GM21576 (cell line): ENCODE data around the gene CASZ1.

Source experiments
- ATAC-seq: cut with Tn5 transposase; IDR thresholded peaks from one replicate; pipeline ENCODE4 v1.9.1; 2021; ENCODE audit warnings: mild to moderate bottlenecking, moderate library complexity; ENCODE audit not compliant: unreplicated experiment

Gene CASZ1

DNA sequence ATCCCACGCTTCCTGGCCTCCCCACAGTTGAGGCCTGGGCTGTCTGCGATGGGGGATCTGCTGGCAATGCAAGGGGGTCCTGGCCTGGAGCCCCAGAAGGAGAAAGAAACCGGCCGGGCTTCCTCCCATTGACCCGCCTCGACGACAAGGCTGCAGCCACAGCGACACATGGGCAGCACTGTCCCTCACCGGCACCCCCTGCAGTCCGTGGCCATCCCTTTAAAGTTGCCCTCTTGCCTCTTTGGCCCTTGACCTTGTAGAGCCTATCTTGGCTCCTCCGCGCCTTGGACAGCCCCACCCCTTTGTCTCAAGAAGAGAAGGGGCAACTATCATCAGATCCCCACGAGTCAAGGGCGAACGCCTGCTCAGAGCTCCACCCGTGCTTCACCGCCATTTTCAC is 106.0 kb downstream of the CASZ1 start:
- ATAC-seq, result no peak

DNA sequence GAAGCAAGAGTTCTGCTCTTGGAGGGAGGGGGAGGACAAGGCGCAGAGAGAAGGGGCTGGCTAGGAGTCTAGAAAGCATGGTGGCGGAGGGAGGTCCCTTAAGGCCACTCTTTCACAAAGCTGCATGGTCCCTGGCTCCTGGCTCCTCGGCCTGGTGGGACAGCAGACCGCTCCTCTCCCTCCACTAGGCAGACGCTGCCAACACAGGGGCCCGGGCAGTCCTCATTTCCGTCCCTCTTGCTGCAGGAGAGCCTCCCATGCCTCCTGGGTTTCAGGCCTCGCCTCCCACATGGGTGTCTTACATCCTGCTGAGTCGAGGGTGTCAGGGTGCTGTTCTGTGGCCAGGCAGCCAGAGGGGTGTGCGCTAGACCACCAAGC is 108.0 kb downstream of the CASZ1 start:
- ATAC-seq, result no peak

DNA sequence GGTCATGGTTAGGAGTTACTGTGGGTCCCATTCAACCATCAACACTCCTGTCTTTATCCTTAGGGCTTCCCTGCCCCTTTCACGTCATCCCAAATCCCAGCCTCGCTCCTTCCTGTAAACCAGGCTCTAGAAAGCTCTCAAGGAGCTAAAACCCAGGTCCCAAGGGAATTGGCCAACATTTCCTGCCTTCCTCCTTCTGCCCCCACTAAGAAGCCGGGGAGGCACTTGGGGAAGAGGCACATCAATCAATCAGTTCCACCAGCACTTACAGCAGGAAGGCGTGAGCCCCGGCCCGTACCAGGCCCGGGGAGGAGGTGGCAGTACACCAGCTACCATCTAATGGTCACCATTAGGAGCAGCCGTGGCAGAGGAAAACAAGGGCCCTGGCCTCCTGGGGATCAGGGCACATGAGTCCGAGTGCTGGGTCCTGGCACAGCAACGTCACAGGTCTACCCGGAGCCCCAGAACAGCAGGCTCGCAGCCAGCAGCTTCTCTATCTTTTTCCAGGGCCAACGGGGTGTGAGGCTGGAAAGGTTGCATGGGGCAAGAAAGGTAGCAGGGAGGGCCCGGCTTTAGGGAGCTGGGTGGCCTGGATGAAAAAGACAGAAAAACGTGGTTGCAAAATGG is 108.6 kb downstream of the CASZ1 start:
- ATAC-seq, result no peak

DNA sequence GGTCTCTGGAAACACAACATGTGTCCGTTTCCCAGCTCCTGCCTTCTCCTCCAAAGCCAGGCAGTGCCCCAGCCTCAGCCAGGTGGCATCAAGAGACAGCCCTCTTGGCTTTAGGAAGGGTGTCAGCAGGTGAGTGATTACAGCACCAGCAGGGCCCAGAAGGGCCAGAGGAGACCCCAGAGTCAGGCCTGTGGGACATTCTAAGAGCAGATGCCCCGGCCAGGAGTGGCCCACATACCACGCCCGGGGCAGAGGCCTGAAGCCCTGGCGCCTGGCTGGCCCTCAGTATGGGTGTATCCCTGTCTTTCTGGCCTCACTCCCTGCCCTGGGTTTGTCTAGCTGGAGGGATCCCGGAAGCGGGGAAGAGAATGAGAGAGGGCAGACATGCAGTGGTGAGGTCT is 109.2 kb downstream of the CASZ1 start:
- ATAC-seq, result no peak

DNA sequence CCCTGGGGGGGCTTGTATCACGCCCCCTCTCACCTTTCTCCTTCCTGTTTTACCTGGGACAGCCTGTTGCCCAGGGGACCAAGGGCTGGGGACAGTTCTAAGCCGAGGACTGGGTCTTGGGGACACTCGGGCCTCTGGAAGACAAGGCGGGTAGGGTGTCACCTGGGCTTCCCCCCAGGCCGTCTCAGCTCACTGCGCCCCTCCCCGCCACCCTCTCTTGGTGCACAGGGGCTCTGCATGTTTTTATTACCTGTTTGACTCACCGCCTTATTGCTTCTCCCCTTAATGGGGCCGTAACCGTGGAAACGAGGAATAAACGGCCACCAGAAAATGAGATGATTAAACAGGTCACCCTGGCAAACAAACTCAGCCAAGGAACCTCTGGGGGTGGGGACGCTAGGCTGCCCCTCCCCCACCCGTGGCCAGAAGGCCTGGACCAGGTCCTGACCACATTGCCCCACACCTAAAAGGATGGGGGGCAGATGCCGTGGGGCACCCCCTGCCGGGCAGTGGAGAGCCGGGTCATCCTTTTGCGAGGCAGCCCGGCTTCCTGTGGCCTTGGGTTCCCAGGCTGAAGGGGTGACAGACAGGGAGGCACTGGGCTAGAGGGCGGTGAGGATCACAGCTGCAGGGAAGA is 109.9 kb downstream of the CASZ1 start:
- ATAC-seq, result no peak

DNA sequence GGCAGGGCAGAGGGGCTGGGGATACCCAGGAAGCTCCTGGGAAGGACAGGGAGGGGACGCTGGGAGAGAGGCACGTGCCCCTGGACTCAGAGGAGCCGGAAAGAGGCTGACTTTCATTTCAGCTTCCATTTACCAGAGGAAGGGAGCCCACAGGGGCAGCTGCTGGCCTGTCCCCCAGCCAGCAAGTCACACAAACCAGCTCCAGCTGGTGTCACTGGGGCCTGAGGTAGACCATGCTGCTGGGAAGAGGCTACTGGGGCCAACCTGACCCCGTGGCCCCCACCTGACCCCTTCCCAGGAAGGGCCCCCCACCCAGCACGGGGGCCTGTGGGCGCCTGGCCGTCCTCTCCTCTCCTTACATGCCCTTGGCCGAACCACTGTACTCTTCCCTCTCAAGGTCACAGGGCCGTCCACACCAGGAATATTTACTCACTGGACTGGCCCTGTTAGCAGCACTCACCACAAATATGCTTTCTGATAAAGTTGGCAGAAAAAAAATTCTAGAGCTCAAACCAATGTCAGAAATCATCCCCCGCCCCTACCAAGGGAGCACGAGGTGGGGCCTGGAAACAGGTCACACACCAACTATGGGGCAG is 110.5 kb downstream of the CASZ1 start:
- no peak for ATAC-seq

DNA sequence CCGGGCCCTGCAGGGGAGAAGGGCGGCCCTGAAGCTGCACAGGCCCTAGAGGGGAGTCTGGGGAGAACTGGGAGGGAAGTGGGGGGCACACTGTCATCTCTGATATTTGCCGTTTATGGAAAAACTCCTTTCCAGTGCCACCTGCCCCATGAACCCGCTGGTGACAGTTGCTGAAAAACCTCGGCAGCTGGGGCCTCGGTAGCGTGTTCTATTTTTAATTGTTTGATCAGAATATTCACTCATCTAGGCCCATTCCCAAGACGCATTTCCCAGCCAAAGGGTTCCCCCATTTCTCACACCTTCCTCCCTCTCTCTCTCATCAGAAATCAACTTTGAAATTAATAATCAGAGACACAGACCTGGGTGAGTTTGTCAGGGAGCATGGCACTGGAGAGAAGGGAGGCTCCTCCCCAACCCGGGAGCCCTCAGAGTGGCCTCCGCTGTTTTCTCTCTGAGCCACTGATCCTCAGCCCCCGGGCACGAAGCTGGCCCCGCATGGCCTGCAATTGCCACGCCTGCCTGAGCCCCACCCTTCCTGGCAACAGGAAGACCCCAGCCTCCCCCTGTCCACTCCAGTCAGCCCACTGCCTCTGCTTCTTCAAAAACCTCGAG is 111.1 kb downstream of the CASZ1 start:
- no peak for ATAC-seq

DNA sequence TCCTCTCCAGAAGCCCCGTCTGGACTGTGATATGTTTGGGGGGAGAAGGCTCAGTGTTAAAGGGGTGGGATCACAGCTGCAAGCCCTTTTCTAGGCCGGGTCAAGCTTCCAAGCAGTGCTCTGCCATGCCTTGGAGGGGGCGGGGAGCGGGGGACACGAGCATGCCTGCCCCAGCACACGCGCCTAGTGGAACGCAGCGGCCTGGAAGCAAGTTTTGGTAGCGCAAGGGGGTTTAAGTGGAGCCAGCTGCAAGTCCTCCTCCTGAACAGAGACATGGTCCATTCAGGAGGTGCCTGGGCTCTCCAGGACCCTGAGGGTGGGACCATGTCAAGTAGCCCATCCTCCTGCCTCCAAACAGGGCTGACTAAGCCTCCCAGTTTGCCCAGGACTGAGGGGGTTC is 112.2 kb downstream of the CASZ1 start:
- ATAC-seq, result no peak

DNA sequence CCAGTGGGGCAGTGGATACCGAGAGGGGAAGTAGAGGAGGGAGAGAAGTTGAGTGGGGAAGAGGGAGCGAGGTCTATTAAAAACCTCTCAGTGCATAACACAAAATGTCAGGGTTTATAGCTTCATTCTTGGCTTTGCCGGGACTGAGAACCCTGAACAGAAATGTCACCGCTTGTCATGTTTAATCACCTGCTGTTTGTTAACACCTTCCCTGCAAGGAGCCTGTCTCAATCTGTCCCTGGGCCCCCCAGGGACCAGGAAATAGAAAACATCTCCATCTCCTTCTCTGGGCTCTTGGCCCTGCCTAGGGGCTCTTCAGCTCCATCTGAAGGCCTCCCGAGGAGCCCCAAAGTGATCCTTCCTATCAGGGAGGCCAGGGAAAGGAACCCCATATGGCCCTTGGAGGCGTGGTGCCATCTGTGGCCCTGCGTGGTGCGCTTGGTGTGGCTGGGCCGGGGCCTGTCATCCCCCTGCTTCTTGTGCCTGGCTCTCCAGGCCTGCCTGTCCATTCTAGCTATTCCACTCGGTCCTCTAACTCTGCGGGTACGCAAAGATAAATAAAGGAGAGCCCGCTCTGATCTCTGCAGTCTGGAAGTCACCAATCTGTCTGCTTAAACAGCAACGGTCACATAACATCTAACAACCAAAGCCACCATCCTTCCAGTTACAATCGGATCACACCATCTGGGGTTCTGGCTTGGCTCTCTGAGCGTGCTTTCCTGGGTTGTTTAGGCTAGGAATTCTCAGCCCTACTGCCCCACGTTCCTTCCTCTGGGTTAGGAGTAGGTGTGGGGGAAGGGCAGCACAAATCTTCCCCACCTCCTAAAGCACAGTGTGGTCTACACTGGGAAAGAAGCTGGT is 113.8 kb downstream of the CASZ1 start:
- ATAC-seq, result no peak

DNA sequence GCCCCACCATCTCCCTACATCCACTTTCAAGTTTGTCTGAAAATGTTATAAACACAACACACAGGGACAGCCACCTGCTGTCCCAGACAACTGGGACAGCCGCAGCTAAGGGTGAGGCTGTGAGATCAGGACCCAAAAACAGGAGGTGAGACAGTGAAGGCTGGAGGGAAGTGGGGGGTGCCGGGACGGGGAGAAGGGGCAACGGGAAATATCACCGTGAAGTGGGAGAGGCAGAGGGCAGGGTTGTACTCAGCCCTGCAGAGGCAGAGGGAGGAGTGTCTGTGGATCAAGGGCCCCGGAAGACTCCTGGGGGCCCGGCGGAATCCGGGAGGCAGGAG is 114.4 kb downstream of the CASZ1 start:
- no peak for ATAC-seq

DNA sequence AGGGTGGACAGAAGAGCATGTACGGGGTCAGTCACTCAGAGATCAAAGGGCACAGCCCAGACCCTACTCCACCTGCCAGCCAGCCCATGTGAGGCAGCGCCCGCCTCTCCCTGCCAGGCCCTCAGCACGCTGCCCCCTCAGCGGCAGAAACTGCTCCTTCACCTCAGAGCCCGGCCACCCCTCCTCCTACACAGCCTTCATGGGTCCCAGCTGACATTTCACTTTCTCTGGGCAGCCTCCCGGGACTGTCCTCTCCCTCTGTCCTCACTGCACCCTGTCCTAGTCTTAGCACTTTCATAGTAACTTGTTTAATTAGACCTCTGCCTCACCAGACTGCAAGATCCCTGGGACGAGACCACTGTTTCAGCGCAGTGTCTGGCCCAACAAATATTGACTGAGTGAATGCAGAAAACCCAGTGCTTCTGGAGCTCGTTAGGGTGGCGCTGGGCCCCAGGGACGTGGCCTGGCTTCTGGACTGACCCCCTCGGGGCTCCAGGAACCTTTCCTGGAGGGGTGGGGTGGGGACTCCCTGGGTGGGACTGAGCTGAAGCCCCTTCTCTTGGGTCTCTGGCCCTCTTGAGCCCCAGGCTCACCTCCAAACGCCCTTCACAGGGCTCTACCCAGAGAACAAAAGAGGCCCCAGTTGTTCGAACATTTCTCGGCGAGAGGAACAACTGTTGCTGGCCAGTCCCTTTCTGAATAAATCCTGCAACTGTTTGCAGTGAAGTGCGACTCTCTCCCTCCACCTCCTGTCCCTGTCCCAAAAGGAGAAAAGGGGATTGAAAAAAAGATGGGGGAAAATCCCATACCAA is 114.9 kb downstream of the CASZ1 start:
- no peak for ATAC-seq

DNA sequence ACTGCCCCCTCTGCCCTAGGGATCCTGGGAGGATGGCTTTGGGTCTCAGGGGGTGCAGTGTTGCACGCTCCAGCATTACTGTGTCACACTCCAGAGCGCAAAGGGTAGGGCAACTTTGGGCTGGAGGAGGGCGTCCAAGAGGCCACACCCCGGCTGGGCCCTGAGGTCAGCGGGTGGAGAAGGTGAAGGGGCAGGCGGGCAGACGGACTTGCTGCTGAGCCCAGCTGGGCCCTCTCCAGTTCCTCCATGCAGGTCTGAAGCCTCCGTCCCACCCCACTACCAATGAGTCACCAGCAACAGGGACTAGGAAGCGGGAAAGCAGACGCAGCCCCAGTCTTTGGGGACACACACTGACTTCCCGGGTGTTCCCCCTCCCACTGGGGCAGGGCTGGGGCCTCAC is 116.0 kb downstream of the CASZ1 start:
- no peak for ATAC-seq

DNA sequence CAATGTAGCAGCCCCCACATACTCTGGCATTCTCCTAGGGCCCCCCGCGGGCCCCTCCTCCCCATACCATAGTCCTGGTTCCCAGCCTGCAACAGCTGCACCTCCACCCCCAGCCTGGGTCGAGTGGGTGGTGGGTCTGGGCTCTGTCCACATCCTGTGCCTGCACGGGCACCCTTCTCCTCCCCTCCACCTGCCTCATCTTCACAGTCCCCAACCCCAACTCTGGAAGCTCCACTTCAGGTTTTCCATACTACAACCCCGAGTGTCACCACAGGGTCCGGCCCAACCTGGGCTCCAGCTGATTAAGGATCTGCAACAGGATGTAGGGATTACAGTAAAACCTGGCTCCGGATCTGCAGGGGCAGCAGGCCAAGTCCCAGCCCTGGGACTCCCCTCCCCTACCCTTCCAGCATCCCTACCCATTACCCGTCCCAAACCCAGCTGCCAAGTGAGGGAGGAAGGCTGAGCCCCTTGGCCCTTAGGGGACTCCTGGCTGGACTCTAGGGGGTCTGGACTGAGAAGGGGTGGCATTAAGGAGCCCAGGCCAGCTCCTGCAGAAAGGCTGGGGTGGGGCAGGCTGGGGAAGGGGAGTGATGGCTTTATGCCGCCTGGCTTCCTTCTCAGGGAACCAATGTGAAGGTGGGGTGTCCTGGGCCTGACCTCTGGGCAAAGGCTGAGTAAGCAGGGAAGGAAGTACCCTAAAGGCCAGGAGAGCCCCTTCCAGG is 116.8 kb downstream of the CASZ1 start:
- ATAC-seq, result no peak

DNA sequence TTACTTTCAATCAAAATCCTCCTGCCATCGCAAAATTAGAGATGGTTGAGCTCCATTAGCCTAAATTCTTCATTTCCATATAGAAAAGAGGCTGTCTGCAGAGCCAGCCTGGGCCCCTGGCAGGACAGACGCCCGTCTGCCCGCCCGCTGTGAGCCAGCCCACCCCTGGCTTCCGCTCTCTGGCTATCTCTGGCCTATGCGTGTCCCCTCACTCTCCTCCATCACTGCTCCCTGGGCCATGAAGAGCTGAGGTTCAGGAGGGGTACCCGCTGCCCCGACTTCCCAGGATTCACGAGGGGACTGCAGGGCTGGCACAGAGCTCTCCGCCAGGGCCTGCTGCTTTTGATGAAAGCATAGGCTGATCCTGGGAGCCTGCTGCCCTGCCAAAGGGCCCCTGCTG is 117.6 kb downstream of the CASZ1 start:
- ATAC-seq, result no peak

DNA sequence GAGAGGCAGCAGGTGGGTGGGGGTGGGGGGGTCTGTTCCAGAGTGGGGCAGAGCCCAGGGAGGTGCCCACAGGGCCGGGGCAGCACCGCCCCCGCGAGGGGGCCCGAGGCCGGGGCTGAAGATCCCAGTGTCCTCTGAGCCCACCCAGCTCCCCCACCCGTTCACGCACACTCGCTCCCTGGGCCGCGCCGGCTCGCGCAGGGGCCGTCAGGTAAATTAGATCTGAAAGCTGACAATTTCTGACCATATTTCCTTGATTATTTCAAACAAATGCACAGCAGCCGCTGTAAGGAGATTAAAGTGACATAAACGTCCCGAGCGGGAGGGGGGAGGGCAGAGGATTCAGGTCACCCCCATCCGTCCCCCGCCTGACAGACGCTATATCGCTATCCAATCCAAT is 118.0 kb downstream of the CASZ1 start:
- no peak for ATAC-seq

DNA sequence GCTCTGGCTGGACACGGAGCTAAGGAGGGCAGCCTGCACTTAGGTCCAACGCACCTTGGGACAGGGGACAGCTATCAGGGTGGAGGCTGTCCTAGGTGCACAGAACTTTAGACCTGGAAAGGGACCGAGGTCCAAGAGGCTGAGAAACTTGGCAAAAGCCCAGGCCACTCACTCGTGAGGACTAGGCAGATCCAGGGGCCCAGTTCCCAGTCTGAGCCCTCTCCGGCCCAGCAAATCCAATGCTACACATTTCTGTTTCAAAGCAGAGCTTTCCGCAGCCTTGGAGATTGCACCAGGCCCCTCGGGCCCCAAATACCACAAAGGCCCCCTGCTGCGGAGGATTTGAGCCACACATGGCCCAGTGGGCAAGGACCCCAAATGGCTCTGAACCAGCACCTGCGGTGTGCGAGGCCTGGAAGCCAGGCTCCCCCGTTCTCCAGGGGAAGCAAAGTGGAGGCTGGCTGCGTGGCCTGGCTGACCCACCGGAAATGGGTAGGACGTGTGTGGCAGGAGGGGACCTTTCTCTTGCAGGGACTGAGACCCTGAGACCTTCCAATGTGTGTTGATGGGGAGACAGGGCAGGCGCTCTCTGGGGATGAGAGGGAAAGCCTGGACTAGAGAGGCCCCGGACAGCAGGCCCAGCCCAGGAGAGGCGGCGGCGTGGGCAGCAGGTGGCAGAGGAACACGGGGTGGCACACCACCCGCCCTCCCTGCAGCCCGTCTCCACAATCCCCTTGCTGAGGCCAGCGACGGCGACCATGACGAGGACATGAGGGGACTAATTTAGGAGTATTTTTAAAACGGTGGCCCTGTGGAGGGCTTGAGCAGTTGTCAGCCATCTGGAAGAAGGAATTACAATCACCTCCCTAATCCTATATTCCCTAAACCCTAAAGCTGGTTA is 118.7 kb downstream of the CASZ1 start:
- no peak for ATAC-seq

DNA sequence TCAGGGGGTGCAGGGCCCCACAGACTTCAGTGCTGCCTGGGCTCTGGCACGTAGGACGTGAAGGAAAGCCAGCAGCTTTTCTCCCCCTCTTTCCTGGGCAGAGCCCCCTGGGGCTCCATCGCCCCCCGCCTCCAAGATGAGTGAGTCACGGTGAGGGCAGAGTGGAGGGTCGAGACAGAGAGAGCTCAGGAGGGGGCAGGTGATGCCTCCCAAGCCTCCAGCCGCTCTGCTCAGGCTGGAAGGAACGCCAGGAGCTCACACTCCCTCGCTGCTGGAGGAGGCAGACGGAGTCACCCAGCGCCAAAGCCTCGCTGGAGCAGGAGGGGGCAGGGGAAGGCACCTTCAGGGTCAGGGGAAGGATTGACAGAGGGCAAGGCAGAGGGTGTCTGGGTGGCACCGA is 119.5 kb downstream of the CASZ1 start:
- ATAC-seq, result no peak

DNA sequence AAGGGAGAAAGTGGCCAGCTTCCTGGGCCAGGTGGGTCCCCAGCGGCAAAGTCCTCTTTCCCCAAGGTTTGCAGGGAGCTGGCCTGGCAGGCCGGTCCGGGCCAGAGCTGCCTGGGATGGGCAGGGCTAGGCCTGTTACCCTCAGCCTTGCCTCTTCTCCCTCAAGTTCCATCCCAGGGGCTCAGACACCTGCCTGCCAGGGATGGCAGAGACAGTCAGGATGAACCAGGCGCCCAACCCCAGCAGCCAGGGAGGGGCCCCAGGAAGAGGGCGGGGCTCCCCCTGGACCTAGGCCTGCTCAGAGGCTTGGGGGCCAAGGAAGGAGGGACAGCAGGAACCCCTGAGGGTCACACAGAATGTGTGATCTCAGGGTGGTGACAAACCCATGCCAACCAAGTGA is 120.6 kb downstream of the CASZ1 start:
- no peak for ATAC-seq
